Gastroesophageal sphincter (tissue), 4 donors: ENCODE data around the gene FAM3B. TPM values are rescaled to one million over a fixed set of nuclear protein-coding genes. Genes with fewer than 3 reads are reported as not detected.

Source experiments
- ATAC-seq: fragments of 150-250 bp; one replicate; pipeline ENCODE4 v1.9.1; 2016; ENCODE audit warnings: mild to moderate bottlenecking, moderate library complexity
- H3K27ac ChIP-seq, 4 donors: fragments of 200-600 bp; sonication (generic) in 3 of 4; 1 replicate in 3 of 4; 2 replicates in 1 of 4; pipeline ENCODE4 v1.5.1; 2016 to 2019
- H3K27me3 ChIP-seq: fragments of 200-600 bp; sonication (generic); one replicate; pipeline ENCODE4 v1.5.1; 2019
- H3K36me3 ChIP-seq, 2 donors: fragments of 200-600 bp; sonication (generic); one replicate each; pipeline ENCODE4 v1.5.1; 2019; ENCODE audit warnings: control low read depth in 1 of 2
- H3K4me1 ChIP-seq, 3 donors: fragments of 200-600 bp; sonication (generic); 1 replicate in 2 of 3; 2 replicates in 1 of 3; pipeline ENCODE4 v1.5.1; 2016 to 2019; ENCODE audit warnings: control low read depth in 2 of 3
- H3K4me3 ChIP-seq, 2 donors: fragments of 200-600 bp; sonication (generic); one replicate each; pipeline ENCODE4 v1.5.1; 2019; ENCODE audit warnings: mild to moderate bottlenecking in 1 of 2, moderate library complexity in 1 of 2
- H3K9me3 ChIP-seq, 3 donors: fragments of 200-600 bp; sonication (generic); one replicate each; pipeline ENCODE4 v1.5.1; 2017 to 2019; ENCODE audit warnings: control low read depth in 2 of 3
- EP300 ChIP-seq: sonication (generic); formaldehyde crosslinking; IDR thresholded peaks from one replicate; pipeline ENCODE4 v1.6.1; 2017; ENCODE audit warnings: antibody characterized with exemption, mild to moderate bottlenecking
- POLR2A ChIP-seq, 2 donors: fragments of 450-650 bp; IDR thresholded peaks; one replicate each; pipeline ENCODE4 v1.6.1; 2017; ENCODE audit warnings: antibody characterized with exemption in 2 of 2, mild to moderate bottlenecking in 2 of 2, moderate library complexity in 1 of 2
- POLR2AphosphoS5 ChIP-seq: sonication (generic); formaldehyde crosslinking; IDR thresholded peaks from one replicate; pipeline ENCODE4 v1.6.1; 2017; ENCODE audit warnings: antibody characterized with exemption
- WGBS, 2 donors: methylation state at CpG; one replicate each; pipeline ENCODE4 v1.1.5; 2018; ENCODE audit warnings: low coverage in 1 of 2; 5-methylcytosine and 5-hydroxymethylcytosine counted together
- total RNA-seq, 4 donors: library from RNA; depleted of rRNA; stranded (reverse); fragments of >200 nt; gene quantifications; one replicate each; pipeline ENCODE4 v1.1.0, GENCODE V29; 2016
- TF ChIP-seq, protein P1 (sequence below), 4 experiments: fragments of 200-600 bp in 2 of 4; fragments of 450-650 bp in 2 of 4; sonication (generic) in 1 of 4; IDR thresholded peaks; one replicate each; pipeline ENCODE4 v1.5.1; 2017 to 2019; ENCODE audit warnings: antibody characterized with exemption in 4 of 4, mild to moderate bottlenecking in 2 of 4, moderate library complexity in 2 of 4

Gene FAM3B
- total RNA-seq, 4 donors from 2014 or later, result 0.31 to 7.1 TPM; not detected in 2

DNA sequence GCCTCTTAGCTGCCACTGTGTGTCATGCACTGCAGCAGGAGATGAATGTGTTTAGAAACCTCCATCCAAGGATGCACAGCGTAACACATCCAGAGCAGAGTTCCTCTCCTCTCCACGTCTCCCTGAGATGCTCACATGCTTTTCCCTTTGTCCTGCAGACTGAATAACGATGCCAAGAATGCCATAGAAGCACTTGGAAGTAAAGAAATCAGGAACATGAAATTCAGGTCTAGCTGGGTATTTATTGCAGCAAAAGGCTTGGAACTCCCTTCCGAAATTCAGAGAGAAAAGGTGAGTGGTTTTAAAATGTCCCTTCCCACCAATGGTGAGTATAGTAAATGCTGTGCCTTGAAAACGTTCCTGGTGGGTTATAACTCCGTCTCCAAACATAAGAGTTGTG lies 31.8 kb downstream of the FAM3B start:
- WGBS, 2 donors, result 53 to 85% methylated on average over 4 to 6 of the region's 6 CpGs
- no peak for ATAC-seq
- no peak for TF ChIP-seq EP300
- TF ChIP-seq, protein P1, sequence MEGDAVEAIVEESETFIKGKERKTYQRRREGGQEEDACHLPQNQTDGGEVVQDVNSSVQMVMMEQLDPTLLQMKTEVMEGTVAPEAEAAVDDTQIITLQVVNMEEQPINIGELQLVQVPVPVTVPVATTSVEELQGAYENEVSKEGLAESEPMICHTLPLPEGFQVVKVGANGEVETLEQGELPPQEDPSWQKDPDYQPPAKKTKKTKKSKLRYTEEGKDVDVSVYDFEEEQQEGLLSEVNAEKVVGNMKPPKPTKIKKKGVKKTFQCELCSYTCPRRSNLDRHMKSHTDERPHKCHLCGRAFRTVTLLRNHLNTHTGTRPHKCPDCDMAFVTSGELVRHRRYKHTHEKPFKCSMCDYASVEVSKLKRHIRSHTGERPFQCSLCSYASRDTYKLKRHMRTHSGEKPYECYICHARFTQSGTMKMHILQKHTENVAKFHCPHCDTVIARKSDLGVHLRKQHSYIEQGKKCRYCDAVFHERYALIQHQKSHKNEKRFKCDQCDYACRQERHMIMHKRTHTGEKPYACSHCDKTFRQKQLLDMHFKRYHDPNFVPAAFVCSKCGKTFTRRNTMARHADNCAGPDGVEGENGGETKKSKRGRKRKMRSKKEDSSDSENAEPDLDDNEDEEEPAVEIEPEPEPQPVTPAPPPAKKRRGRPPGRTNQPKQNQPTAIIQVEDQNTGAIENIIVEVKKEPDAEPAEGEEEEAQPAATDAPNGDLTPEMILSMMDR (IDR thresholded peaks at IDR 0.05), result no peak
- no peak for TF ChIP-seq POLR2A (IDR thresholded peaks at IDR 0.05)
- no peak for TF ChIP-seq POLR2AphosphoS5

GRCh38 chr21:41349126-41349525 lies 32.5 kb downstream of the FAM3B start:
- 50 to 64% methylated on average over 3 to 5 of the region's 7 CpGs for WGBS, 2 donors
- TF ChIP-seq POLR2AphosphoS5 (no peak), POLR2A (IDR thresholded peaks at IDR 0.05) (no peak), EP300 (no peak)
- TF ChIP-seq, protein P1 (IDR thresholded peaks at IDR 0.05), result no peak
- Histone ChIP-seq H3K27ac (no peak overlapping the region), H3K36me3 (no peaks in the 10 kb centered on the region), H3K4me1 (no peaks in the 10 kb centered on the region), H3K9me3 (no peaks in the 10 kb centered on the region), H3K4me3 (no peak overlapping the region), H3K27me3 (peaks cover 52% of the 10 kb centered on the region)
- ATAC-seq, result no peak

More for the DNA sequence above, 31.8 kb downstream of the FAM3B start:
- no peak overlapping the region for H3K4me3 ChIP-seq
- H3K4me1 ChIP-seq, result no peaks in the 10 kb centered on the region
- no peaks in the 10 kb centered on the region for H3K9me3 ChIP-seq
- peaks cover 52% of the 10 kb centered on the region for H3K27me3 ChIP-seq
- H3K36me3 ChIP-seq, result no peaks in the 10 kb centered on the region
- no peak overlapping the region for H3K27ac ChIP-seq

GRCh38 chr21:41349619-41350390 lies 33.2 kb downstream of the FAM3B start:
- H3K36me3 ChIP-seq, result no peaks in the 10 kb centered on the region
- 84 to 100% methylated on average over 2 to 9 of the region's 19 CpGs for WGBS, 2 donors
- H3K4me3 ChIP-seq, result no peak overlapping the region
- no peaks in the 10 kb centered on the region for H3K4me1 ChIP-seq
- TF ChIP-seq, protein P1 (IDR thresholded peaks at IDR 0.05), result no peak
- no peak for TF ChIP-seq POLR2A (IDR thresholded peaks at IDR 0.05)
- TF ChIP-seq EP300, result no peak
- no peak for TF ChIP-seq POLR2AphosphoS5
- no peak overlapping the region for H3K27ac ChIP-seq
- H3K9me3 ChIP-seq, result no peaks in the 10 kb centered on the region
- no peak for ATAC-seq
- peaks cover 52% of the 10 kb centered on the region for H3K27me3 ChIP-seq

DNA sequence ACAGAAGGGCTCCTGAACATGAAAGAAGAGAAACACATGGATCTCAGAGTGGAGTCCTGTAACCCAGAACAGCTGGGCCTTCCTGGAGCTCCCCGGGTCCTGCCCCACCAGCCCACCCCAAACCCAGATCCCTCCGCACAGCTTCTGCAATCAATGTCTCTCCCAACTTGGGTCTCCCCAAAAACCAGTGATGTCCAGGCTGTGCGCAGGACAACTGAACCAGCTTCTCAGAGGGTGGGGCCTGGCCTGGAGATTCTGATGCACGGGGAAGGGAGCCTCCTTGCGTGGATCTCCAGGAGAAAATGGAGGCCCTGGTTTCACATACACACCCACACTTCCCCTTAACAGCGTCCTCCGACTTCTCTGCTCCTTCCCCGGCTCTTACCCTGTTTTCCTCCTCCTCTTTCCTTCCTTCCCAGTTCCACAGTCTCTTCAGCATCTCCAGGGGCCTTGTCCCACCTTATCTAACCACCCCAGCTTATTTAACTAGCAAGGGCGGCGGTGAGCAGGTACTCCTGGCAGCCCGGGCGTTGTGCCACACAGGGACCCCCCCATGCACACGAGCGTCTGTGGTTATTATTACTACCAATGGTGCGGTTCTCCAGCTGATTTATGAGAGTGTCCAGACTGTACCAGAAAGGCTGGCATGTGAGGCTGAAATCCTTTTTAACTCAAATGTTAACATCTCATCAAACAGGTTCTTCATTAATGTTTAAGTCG lies 34.0 kb downstream of the FAM3B start:
- no peaks in the 10 kb centered on the region for H3K4me1 ChIP-seq
- H3K27me3 ChIP-seq, result peaks cover 48% of the 10 kb centered on the region
- no peak overlapping the region for H3K4me3 ChIP-seq
- 89 to 90% methylated on average over 6 to 11 of the region's 16 CpGs for WGBS, 2 donors
- ATAC-seq, result no peak
- no peaks in the 10 kb centered on the region for H3K36me3 ChIP-seq
- H3K27ac ChIP-seq, result no peak overlapping the region
- H3K9me3 ChIP-seq, result no peaks in the 10 kb centered on the region
- TF ChIP-seq POLR2A (IDR thresholded peaks at IDR 0.05) (no peak), EP300 (no peak), POLR2AphosphoS5 (no peak)
- TF ChIP-seq, protein P1 (IDR thresholded peaks at IDR 0.05), result no peak
